Ishikawa (cell line): Measurements from ENCODE around the gene PRIMPOL.

Source experiments
- CEBPB ChIP-seq: IDR thresholded peaks from 2 replicates; pipeline ENCODE4 v1.6.1; 2012
- CREB1 ChIP-seq: IDR thresholded peaks from 2 replicates; pipeline ENCODE4 v1.6.1; 2012; ENCODE audit warnings: low read depth
- EGR1 ChIP-seq: IDR thresholded peaks from 2 replicates; pipeline ENCODE4 v1.6.1; 2012
- EP300 ChIP-seq: IDR thresholded peaks from 2 replicates; pipeline ENCODE4 v1.6.1; 2012; ENCODE audit warnings: borderline replicate concordance
- FOXM1 ChIP-seq: IDR thresholded peaks from 2 replicates; pipeline ENCODE4 v1.6.1; 2012; ENCODE audit warnings: low read depth, borderline replicate concordance
- MAX ChIP-seq: IDR thresholded peaks from 2 replicates; pipeline ENCODE4 v1.6.1; 2012
- NFIC ChIP-seq: IDR thresholded peaks from 2 replicates; pipeline ENCODE4 v1.6.1; 2012
- RAD21 ChIP-seq: IDR thresholded peaks from 2 replicates; pipeline ENCODE4 v1.6.1; 2012; ENCODE audit warnings: low read depth
- REST ChIP-seq: IDR thresholded peaks from 2 replicates; pipeline ENCODE4 v1.6.1; 2012; ENCODE audit warnings: low read depth, mild to moderate bottlenecking
- TAF1 ChIP-seq: IDR thresholded peaks from 2 replicates; pipeline ENCODE4 v1.6.1; 2012; ENCODE audit warnings: low read depth, mild to moderate bottlenecking
- TCF12 ChIP-seq: IDR thresholded peaks from 2 replicates; pipeline ENCODE4 v1.6.1; 2012; ENCODE audit warnings: low read depth
- TEAD4 ChIP-seq: IDR thresholded peaks from 2 replicates; pipeline ENCODE4 v1.6.1; 2012
- USF1 ChIP-seq: IDR thresholded peaks from 2 replicates; pipeline ENCODE4 v1.6.1; 2012
- YY1 ChIP-seq: IDR thresholded peaks from 2 replicates; pipeline ENCODE4 v1.6.1; 2012; ENCODE audit warnings: low read depth
- ZBTB7A ChIP-seq: IDR thresholded peaks from 2 replicates; pipeline ENCODE4 v1.6.1; 2012; ENCODE audit warnings: low read depth

The PRIMPOL gene

GRCh38 chr4:184728858-184729257 lies 79.3 kb downstream of the PRIMPOL start:
- TF ChIP-seq FOXM1: no peak
- TF ChIP-seq CREB1: no peak
- no peak for TF ChIP-seq EP300
- no peak for TF ChIP-seq USF1
- TF ChIP-seq NFIC: no peak
- TF ChIP-seq YY1: no peak
- no peak for TF ChIP-seq TEAD4
- TF ChIP-seq RAD21: no peak
- no peak for TF ChIP-seq MAX
- no peak for TF ChIP-seq REST

- TF ChIP-seq YY1 (no peak), REST (no peak), USF1 (no peak), RAD21 (no peak), MAX (no peak), TEAD4 (no peak), EP300 (no peak), CREB1 (no peak), NFIC (no peak), EGR1 (no peak), FOXM1 (no peak), ZBTB7A (no peak), TAF1 (no peak), CEBPB (no peak)
These were observed 80.4 kb downstream of the PRIMPOL start for GRCh38 chr4:184729946-184730345.

- no peak for TF ChIP-seq ZBTB7A
- no peak for TF ChIP-seq USF1
- TF ChIP-seq CEBPB: no peak
- TF ChIP-seq RAD21: no peak
- no peak for TF ChIP-seq REST
- TF ChIP-seq CREB1: no peak
- no peak for TF ChIP-seq TCF12
- TF ChIP-seq TAF1: no peak
- no peak for TF ChIP-seq FOXM1
- no peak for TF ChIP-seq TEAD4
- no peak for TF ChIP-seq MAX
- TF ChIP-seq NFIC: no peak
- no peak for TF ChIP-seq EGR1
- no peak for TF ChIP-seq EP300
These were observed 81.5 kb downstream of the PRIMPOL start for GRCh38 chr4:184731056-184731455.

GRCh38 chr4:184732126-184732525 lies 82.6 kb downstream of the PRIMPOL start:
- TF ChIP-seq YY1: no peak
- TF ChIP-seq EP300: no peak
- TF ChIP-seq MAX: no peak
- no peak for TF ChIP-seq ZBTB7A
- TF ChIP-seq TEAD4: no peak
- TF ChIP-seq EGR1: no peak
- no peak for TF ChIP-seq CREB1
- no peak for TF ChIP-seq NFIC
- no peak for TF ChIP-seq REST
- no peak for TF ChIP-seq CEBPB
- TF ChIP-seq RAD21: no peak
- no peak for TF ChIP-seq TCF12
- no peak for TF ChIP-seq USF1
